Loucy (cell line): Measurements from ENCODE around the gene NR2F1.

ENCODE experiments used
- CTCF ChIP-seq: fragments of 200-600 bp; sonication (generic); conservative IDR thresholded peaks from 2 replicates; pipeline ENCODE4 v1.5.1; 2014; ENCODE audit warnings: mild to moderate bottlenecking, antibody characterized with exemption, low read length
- EZH2phosphoT487 ChIP-seq: fragments of 200-600 bp; IDR thresholded peaks from 2 replicates; pipeline ENCODE4 v1.6.1; 2018; ENCODE audit warnings: antibody characterized with exemption, mild to moderate bottlenecking, moderate library complexity, borderline replicate concordance

- TF ChIP-seq CTCF (no peak), EZH2phosphoT487 (no peak)
Measured at GRCh38 chr5:93593476-93594131, 10.6 kb downstream of the NR2F1 start.
